GM18526 (cell line): ENCODE data around the gene ITPRIP.

ENCODE experiments used
- POLR2A ChIP-seq: IDR thresholded peaks from 3 replicates; pipeline ENCODE4 v1.6.1; 2011; ENCODE audit not compliant: insufficient read length; ENCODE audit errors: extremely low read depth

Gene ITPRIP

GRCh38 chr10:104267721-104268404 is 70.4 kb downstream of the ITPRIP start:
- TF ChIP-seq POLR2A, result no peak

- no peak for TF ChIP-seq POLR2A
Observed at GRCh38 chr10:104264783-104265182, 73.5 kb downstream of the ITPRIP start.

DNA sequence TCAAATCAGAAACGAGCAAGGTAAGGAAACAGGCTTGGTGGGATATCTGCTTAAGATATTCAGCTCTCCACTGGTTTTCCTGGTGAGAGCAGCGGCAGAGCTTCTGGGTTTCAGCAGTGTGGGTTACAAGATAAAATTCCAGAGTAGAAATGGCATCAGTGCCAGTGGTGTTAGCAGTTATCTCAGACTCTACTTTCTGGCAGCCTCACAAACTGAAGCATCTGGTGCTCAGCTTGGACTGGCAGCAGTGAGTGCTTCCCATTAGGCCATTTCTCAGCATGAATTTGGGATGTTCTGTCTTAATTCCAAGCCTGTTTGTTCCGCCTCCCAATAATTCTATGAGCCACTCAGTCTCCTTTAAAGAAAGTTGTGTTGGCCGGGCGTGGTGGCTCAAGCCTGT is 76.2 kb downstream of the ITPRIP start:
- TF ChIP-seq POLR2A, result no peak

GRCh38 chr10:104260775-104261115 is 77.5 kb downstream of the ITPRIP start:
- no peak for TF ChIP-seq POLR2A

- no peak for TF ChIP-seq POLR2A
Observed at GRCh38 chr10:104259999-104260774, 78.1 kb downstream of the ITPRIP start.
